HepG2 (cell line): ENCODE measurements around the gene SESN1. TPM values are rescaled to one million over a fixed set of nuclear protein-coding genes. Genes with fewer than 3 reads are reported as not detected.

ENCODE experiments used
- DMTF1 ChIP-seq: sonication (generic); formaldehyde crosslinking; IDR thresholded peaks from 2 replicates; pipeline ENCODE4 v1.4.0; 2020; ENCODE audit warnings: mild to moderate bottlenecking, missing genetic modification reagents
- GATA4 ChIP-seq: sonication (generic); IDR thresholded peaks from 2 replicates; pipeline ENCODE4 v1.6.1; 2016; ENCODE audit warnings: antibody characterized with exemption, low read depth, borderline replicate concordance
- NKX3-1 ChIP-seq: sonication (generic); formaldehyde crosslinking; IDR thresholded peaks from 2 replicates; pipeline ENCODE4 v1.5.0; 2020; ENCODE audit warnings: missing genetic modification reagents
- PRMT3 ChIP-seq: sonication (generic); formaldehyde crosslinking; IDR thresholded peaks from 2 replicates; pipeline ENCODE4 v1.8.1; 2022; ENCODE audit warnings: low read depth, mild to moderate bottlenecking, moderate library complexity, missing genetic modification reagents, borderline replicate concordance
- REPIN1 ChIP-seq: sonication (generic); formaldehyde crosslinking; IDR thresholded peaks from 2 replicates; pipeline ENCODE4 v1.8.0; 2022; ENCODE audit warnings: missing genetic modification reagents, low read depth, mild to moderate bottlenecking, borderline replicate concordance
- SAP130 ChIP-seq: IDR thresholded peaks from 2 replicates; pipeline ENCODE4 v1.6.1; 2016; ENCODE audit warnings: low read depth
- TCF7 ChIP-seq: sonication (generic); IDR thresholded peaks from 2 replicates; pipeline ENCODE4 v1.6.1; 2016; ENCODE audit warnings: antibody characterized with exemption, low read depth
- ZBTB21 ChIP-seq: sonication (generic); formaldehyde crosslinking; IDR thresholded peaks from 2 replicates; pipeline ENCODE4 v1.4.0; 2020; ENCODE audit warnings: missing genetic modification reagents
- ZBTB3 ChIP-seq: sonication (generic); formaldehyde crosslinking; IDR thresholded peaks from 2 replicates; pipeline ENCODE4 v1.4.0; 2020; ENCODE audit warnings: low read depth, mild to moderate bottlenecking, moderate library complexity, missing genetic modification reagents, borderline replicate concordance
- ZBTB43 ChIP-seq: sonication (generic); formaldehyde crosslinking; conservative IDR thresholded peaks from 2 replicates; pipeline ENCODE4 v1.4.0; 2020; ENCODE audit warnings: missing genetic modification reagents
- ZMAT3 ChIP-seq: sonication (generic); formaldehyde crosslinking; conservative IDR thresholded peaks from 2 replicates; pipeline ENCODE4 v1.7.0; 2021; ENCODE audit warnings: missing genetic modification reagents
- ZNF546 ChIP-seq: sonication (generic); formaldehyde crosslinking; conservative IDR thresholded peaks from 2 replicates; pipeline ENCODE4 v1.8.1; 2023; ENCODE audit warnings: mild to moderate bottlenecking, missing genetic modification reagents
- ZNF841 ChIP-seq: sonication (generic); formaldehyde crosslinking; IDR thresholded peaks from 2 replicates; pipeline ENCODE4 v1.8.1; 2023; ENCODE audit warnings: missing genetic modification reagents, borderline replicate concordance
- polyA plus RNA-seq, 8 experiments: library from polyadenylated mRNA; depleted of rRNA in 3 of 8; stranded (reverse) in 7 of 8; unstranded in 1 of 8; fragments of >200 nt; fragmentation: Illumina TruSeq in 4 of 8; extraction: Trizol in 4 of 8; gene quantifications; 2 replicates each; pipeline versions ENCODE4 v1.2.1 to v1.2.3, GENCODE V29; 2011 to 2016; ENCODE audit warnings: low read depth in 4 of 8, missing spikeins in 1 of 8, mixed read lengths in 1 of 8; ENCODE audit not compliant: insufficient read depth in 1 of 8
- total RNA-seq, 5 experiments: library from RNA; depleted of rRNA; stranded (reverse); fragments of >200 nt; fragmentation: Illumina TruSeq; extraction: Trizol; gene quantifications; 2 replicates each; pipeline ENCODE4 v1.2.3, GENCODE V29; 2016; ENCODE audit warnings: low read depth in 1 of 5
- TF ChIP-seq, protein P1 (sequence below): sonication (generic); formaldehyde crosslinking; IDR thresholded peaks from 2 replicates; pipeline ENCODE4 v1.5.0; 2020; ENCODE audit warnings: mild to moderate bottlenecking, missing genetic modification reagents
- TF ChIP-seq, protein P2 (sequence below): sonication (generic); formaldehyde crosslinking; IDR thresholded peaks from 2 replicates; pipeline ENCODE4 v1.8.0; 2022; ENCODE audit warnings: low read depth, missing genetic modification reagents
- TF ChIP-seq, protein P3 (sequence below): IDR thresholded peaks from 2 replicates; pipeline ENCODE4 v1.4.0; 2020; ENCODE audit warnings: mild to moderate bottlenecking, missing genetic modification reagents

Gene SESN1
- total and polyA plus RNA-seq, 2 of the 13 experiments (the other 11 are each of a cell fraction or from before 2014, with no cell fraction given), result 24.9 to 44.7 TPM

DNA sequence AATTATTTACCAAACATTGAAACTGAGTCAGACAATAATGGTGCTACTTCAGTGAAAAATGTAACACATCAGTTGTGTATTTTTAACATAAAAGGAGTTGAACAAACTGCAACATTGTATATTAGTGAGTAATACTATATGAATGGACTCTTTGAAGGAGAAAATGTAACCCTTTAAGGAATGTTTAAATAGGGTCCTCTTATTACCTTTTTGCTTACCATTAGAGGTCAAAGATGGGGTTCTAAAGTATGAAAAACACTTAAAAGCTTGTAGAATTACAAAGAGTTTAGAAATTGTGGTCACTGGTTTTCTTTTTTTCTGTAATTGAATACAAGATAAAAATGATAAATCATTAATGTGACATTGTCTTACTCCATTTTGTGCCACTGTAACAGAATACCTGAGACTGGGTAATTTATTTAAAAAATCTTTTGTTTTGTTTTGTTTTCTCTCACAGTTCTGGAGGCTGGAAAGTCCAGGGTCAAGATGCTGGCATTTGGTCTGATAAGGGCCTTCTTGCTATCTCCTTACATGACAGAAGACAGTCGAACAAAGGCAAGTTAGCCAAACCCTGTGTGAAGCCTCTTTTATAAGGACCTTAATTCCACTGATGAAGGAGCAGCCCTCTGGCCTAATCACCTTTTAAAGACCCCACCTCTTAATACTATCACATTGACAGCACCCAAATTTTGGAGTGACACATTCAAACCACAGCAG is 43.2 kb downstream of the SESN1 start (continued):
- TF ChIP-seq ZBTB43 (CRISPR knock-in tag) (no peak), SAP130 (CRISPR knock-in tag) (0 out of 2 replicates have a peak, but pooled peaks have one; percentile 4), ZNF546 (CRISPR knock-in tag) (no peak), DMTF1 (CRISPR knock-in tag) (no peak), GATA4 (no peak), ZBTB21 (no peak), TCF7 (peak; percentile 43; the same call in 1 of the 2 replicates), REPIN1 (no peak), NKX3-1 (CRISPR knock-in tag) (no peak), ZNF841 (CRISPR knock-in tag) (no peak), ZBTB3 (no peak), PRMT3 (no peak), ZMAT3 (CRISPR knock-in tag) (no peak)
- TF ChIP-seq, protein P1, sequence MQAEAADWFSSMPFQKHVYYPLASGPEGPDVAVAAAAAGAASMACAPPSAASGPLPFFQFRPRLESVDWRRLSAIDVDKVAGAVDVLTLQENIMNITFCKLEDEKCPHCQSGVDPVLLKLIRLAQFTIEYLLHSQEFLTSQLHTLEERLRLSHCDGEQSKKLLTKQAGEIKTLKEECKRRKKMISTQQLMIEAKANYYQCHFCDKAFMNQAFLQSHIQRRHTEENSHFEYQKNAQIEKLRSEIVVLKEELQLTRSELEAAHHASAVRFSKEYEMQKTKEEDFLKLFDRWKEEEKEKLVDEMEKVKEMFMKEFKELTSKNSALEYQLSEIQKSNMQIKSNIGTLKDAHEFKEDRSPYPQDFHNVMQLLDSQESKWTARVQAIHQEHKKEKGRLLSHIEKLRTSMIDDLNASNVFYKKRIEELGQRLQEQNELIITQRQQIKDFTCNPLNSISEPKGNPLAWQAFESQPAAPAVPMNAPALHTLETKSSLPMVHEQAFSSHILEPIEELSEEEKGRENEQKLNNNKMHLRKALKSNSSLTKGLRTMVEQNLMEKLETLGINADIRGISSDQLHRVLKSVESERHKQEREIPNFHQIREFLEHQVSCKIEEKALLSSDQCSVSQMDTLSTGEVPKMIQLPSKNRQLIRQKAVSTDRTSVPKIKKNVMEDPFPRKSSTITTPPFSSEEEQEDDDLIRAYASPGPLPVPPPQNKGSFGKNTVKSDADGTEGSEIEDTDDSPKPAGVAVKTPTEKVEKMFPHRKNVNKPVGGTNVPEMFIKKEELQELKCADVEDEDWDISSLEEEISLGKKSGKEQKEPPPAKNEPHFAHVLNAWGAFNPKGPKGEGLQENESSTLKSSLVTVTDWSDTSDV (CRISPR knock-in tag), result no peak
- TF ChIP-seq, protein P2, sequence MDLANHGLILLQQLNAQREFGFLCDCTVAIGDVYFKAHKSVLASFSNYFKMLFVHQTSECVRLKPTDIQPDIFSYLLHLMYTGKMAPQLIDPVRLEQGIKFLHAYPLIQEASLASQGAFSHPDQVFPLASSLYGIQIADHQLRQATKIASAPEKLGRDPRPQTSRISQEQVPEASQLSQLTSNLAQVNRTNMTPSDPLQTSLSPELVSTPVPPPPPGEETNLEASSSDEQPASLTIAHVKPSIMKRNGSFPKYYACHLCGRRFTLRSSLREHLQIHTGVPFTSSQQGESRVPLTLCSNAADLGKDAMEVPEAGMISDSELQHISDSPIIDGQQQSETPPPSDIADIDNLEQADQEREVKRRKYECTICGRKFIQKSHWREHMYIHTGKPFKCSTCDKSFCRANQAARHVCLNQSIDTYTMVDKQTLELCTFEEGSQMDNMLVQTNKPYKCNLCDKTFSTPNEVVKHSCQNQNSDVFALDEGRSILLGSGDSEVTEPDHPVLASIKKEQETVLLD (CRISPR knock-in tag), result no peak
- TF ChIP-seq, protein P3, sequence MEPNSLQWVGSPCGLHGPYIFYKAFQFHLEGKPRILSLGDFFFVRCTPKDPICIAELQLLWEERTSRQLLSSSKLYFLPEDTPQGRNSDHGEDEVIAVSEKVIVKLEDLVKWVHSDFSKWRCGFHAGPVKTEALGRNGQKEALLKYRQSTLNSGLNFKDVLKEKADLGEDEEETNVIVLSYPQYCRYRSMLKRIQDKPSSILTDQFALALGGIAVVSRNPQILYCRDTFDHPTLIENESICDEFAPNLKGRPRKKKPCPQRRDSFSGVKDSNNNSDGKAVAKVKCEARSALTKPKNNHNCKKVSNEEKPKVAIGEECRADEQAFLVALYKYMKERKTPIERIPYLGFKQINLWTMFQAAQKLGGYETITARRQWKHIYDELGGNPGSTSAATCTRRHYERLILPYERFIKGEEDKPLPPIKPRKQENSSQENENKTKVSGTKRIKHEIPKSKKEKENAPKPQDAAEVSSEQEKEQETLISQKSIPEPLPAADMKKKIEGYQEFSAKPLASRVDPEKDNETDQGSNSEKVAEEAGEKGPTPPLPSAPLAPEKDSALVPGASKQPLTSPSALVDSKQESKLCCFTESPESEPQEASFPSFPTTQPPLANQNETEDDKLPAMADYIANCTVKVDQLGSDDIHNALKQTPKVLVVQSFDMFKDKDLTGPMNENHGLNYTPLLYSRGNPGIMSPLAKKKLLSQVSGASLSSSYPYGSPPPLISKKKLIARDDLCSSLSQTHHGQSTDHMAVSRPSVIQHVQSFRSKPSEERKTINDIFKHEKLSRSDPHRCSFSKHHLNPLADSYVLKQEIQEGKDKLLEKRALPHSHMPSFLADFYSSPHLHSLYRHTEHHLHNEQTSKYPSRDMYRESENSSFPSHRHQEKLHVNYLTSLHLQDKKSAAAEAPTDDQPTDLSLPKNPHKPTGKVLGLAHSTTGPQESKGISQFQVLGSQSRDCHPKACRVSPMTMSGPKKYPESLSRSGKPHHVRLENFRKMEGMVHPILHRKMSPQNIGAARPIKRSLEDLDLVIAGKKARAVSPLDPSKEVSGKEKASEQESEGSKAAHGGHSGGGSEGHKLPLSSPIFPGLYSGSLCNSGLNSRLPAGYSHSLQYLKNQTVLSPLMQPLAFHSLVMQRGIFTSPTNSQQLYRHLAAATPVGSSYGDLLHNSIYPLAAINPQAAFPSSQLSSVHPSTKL (CRISPR knock-in tag), result peak; percentile 12; the same call in 1 of the 2 replicates
